GM12878 (cell line): ENCODE results near the gene ROR2. TPM values are rescaled to one million over a fixed set of nuclear protein-coding genes. Genes with fewer than 3 reads are reported as not detected.

Experiments used
- CHD1 ChIP-seq: IDR thresholded peaks from 2 replicates; pipeline ENCODE4 v1.6.1; 2012; ENCODE audit warnings: low read depth, low read length, improper control_type of control experiment
- EP300 ChIP-seq, 2 experiments: fragments of 150-350 bp in 1 of 2; IDR thresholded peaks; 2 replicates each; pipeline ENCODE4 v1.6.1; 2011 to 2012; ENCODE audit warnings: low read depth in 2 of 2, low read length in 2 of 2, borderline replicate concordance in 1 of 2, improper control_type of control experiment in 1 of 2, inconsistent platforms in 1 of 2; ENCODE audit not compliant: control insufficient read depth in 1 of 2
- FOXK2 ChIP-seq: fragments of 450-650 bp; IDR thresholded peaks from 2 replicates; pipeline ENCODE4 v1.6.1; 2017; ENCODE audit warnings: mild to moderate bottlenecking, moderate library complexity
- IKZF1 ChIP-seq: fragments of 450-650 bp; conservative IDR thresholded peaks from 2 replicates; pipeline ENCODE4 v1.6.1; 2017; ENCODE audit warnings: antibody characterized with exemption, mild to moderate bottlenecking
- MYC ChIP-seq: IDR thresholded peaks from 2 replicates; pipeline ENCODE4 v1.6.1; 2011; ENCODE audit warnings: mild to moderate bottlenecking, low read length, moderate library complexity, inconsistent platforms; ENCODE audit not compliant: insufficient read depth, insufficient replicate concordance, insufficient read length, severe bottlenecking
- RB1 ChIP-seq: fragments of 450-650 bp; formaldehyde crosslinking; IDR thresholded peaks from 2 replicates; pipeline ENCODE4 v1.6.1; 2017; ENCODE audit warnings: mild to moderate bottlenecking, borderline replicate concordance
- SREBF1 ChIP-seq: IDR thresholded peaks from 2 replicates; pipeline ENCODE4 v1.6.1; 2012; ENCODE audit warnings: mild to moderate bottlenecking, low read length
- TCF12 ChIP-seq: IDR thresholded peaks from 2 replicates; pipeline ENCODE4 v1.6.1; 2011; ENCODE audit warnings: low read depth, mild to moderate bottlenecking, low read length
- WRNIP1 ChIP-seq: IDR thresholded peaks from 2 replicates; pipeline ENCODE4 v1.6.1; 2011; ENCODE audit warnings: low read depth, low read length, improper control_type of control experiment, borderline replicate concordance
- ZBTB11 ChIP-seq: fragments of 450-650 bp; formaldehyde crosslinking; IDR thresholded peaks from 2 replicates; pipeline ENCODE4 v1.5.0; 2022; ENCODE audit warnings: mild to moderate bottlenecking, missing genetic modification characterization
- ZNF24 ChIP-seq: fragments of 450-650 bp; IDR thresholded peaks from 2 replicates; pipeline ENCODE4 v1.6.1; 2017; ENCODE audit warnings: antibody characterized with exemption, mild to moderate bottlenecking
- ZNF592 ChIP-seq: fragments of 450-650 bp; IDR thresholded peaks from 2 replicates; pipeline ENCODE4 v1.6.1; 2017; ENCODE audit warnings: mild to moderate bottlenecking, moderate library complexity
- ZSCAN29 ChIP-seq: fragments of 450-650 bp; IDR thresholded peaks from 2 replicates; pipeline ENCODE4 v1.6.1; 2017; ENCODE audit warnings: mild to moderate bottlenecking, moderate library complexity
- polyA plus RNA-seq, 11 experiments: library from polyadenylated mRNA; depleted of rRNA in 4 of 11; unstranded in 6 of 11; stranded (reverse) in 5 of 11; fragments of >200 nt; fragmentation: Nextera tagmentation in 4 of 11; fragmentation: Illumina TruSeq in 1 of 11; extraction: Ambion mirVana in 4 of 11; extraction: Trizol in 1 of 11; gene quantifications; 1 replicate in 1 of 11; 2 replicates in 10 of 11; pipeline versions ENCODE4 v1.2.1 to v1.2.3, GENCODE V29; 2011 to 2016; ENCODE audit warnings: inconsistent platforms in 2 of 11, missing spikeins in 2 of 11, low read depth in 1 of 11
- total RNA-seq, 4 experiments: library from RNA; depleted of rRNA in 3 of 4; stranded (reverse); fragments of >200 nt in 3 of 4; fragmentation: Illumina TruSeq in 1 of 4; extraction: Trizol in 1 of 4; gene quantifications; 2 replicates each; pipeline versions ENCODE4 v1.2.1 to v1.2.3, GENCODE V29; 2013 to 2021
- TF ChIP-seq, protein P1 (sequence below): IDR thresholded peaks from 2 replicates; pipeline ENCODE4 v1.6.1; 2011; ENCODE audit warnings: mild to moderate bottlenecking, low read depth, low read length, moderate library complexity; ENCODE audit not compliant: insufficient replicate concordance
- TF ChIP-seq, protein P2 (sequence below): IDR thresholded peaks from 2 replicates; pipeline ENCODE4 v1.6.1; 2011; ENCODE audit warnings: low read depth, mild to moderate bottlenecking, low read length, moderate library complexity, borderline replicate concordance; ENCODE audit errors: extremely low read depth
- TF ChIP-seq, protein P3 (sequence below): fragments of 450-650 bp; IDR thresholded peaks from 2 replicates; pipeline ENCODE4 v1.6.1; 2017; ENCODE audit warnings: borderline replicate concordance

The ROR2 gene
- total and polyA plus RNA-seq, 10 of the 15 experiments (the other 5 are each of a cell fraction or from before 2014, with no cell fraction given): 0.03 to 0.05 TPM; not detected in 8

GRCh38 chr9:91515074-91515687 lies 434.8 kb downstream of the ROR2 start (continued):
- TF ChIP-seq ZSCAN29: no peak
- TF ChIP-seq CHD1: no peak
- TF ChIP-seq MYC: no peak
- TF ChIP-seq ZNF592: no peak
- no peak for TF ChIP-seq ZNF24
- no peak for TF ChIP-seq IKZF1
- TF ChIP-seq TCF12: 0 out of 2 replicates have a peak, but pooled peaks have one; percentile 36
- TF ChIP-seq, protein P1, sequence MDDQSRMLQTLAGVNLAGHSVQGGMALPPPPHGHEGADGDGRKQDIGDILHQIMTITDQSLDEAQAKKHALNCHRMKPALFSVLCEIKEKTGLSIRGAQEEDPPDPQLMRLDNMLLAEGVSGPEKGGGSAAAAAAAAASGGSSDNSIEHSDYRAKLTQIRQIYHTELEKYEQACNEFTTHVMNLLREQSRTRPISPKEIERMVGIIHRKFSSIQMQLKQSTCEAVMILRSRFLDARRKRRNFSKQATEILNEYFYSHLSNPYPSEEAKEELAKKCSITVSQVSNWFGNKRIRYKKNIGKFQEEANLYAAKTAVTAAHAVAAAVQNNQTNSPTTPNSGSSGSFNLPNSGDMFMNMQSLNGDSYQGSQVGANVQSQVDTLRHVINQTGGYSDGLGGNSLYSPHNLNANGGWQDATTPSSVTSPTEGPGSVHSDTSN: no peak
- no peak for TF ChIP-seq SREBF1
- no peak for TF ChIP-seq ZBTB11 (CRISPR knock-in tag)
- no peak for TF ChIP-seq FOXK2
- no peak for TF ChIP-seq WRNIP1
- TF ChIP-seq, protein P2, sequence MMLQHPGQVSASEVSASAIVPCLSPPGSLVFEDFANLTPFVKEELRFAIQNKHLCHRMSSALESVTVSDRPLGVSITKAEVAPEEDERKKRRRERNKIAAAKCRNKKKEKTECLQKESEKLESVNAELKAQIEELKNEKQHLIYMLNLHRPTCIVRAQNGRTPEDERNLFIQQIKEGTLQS: no peak
- TF ChIP-seq, protein P3, sequence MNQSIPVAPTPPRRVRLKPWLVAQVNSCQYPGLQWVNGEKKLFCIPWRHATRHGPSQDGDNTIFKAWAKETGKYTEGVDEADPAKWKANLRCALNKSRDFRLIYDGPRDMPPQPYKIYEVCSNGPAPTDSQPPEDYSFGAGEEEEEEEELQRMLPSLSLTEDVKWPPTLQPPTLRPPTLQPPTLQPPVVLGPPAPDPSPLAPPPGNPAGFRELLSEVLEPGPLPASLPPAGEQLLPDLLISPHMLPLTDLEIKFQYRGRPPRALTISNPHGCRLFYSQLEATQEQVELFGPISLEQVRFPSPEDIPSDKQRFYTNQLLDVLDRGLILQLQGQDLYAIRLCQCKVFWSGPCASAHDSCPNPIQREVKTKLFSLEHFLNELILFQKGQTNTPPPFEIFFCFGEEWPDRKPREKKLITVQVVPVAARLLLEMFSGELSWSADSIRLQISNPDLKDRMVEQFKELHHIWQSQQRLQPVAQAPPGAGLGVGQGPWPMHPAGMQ: no peak
- TF ChIP-seq RB1: no peak
- TF ChIP-seq EP300 (IDR thresholded peaks at IDR 0.05; ENCODE audit: borderline replicate concordance in 1 of 2, control insufficient read depth in 1 of 2, low read depth in 2 of 2, low read length in 2 of 2): no peak
